Peyer's patch (tissue), 4 donors: Measurements from ENCODE around the gene PTX4.
"Not testable (repeated sequence)": the region's sequence is repeated elsewhere in the genome, so short reads cannot be mapped to it uniquely, and the experiment has no call there.

Experiments
- POLR2A ChIP-seq, 2 donors: fragments of 450-650 bp; IDR thresholded peaks; one replicate each; pipeline ENCODE4 v1.5.1; 2017; ENCODE audit warnings: antibody characterized with exemption in 2 of 2, mild to moderate bottlenecking in 2 of 2, moderate library complexity in 2 of 2
- TF ChIP-seq, protein P1 (sequence below), 6 experiments: fragments of 450-650 bp in 4 of 6; fragments of 200-600 bp in 2 of 6; sonication (generic) in 1 of 6; IDR thresholded peaks; one replicate each; pipeline ENCODE4 v1.5.1; 2017 to 2019; ENCODE audit warnings: antibody characterized with exemption in 6 of 6, mild to moderate bottlenecking in 3 of 6, moderate library complexity in 1 of 6

GRCh38 chr16:1469141-1469540 lies 19.6 kb downstream of the PTX4 start:
- TF ChIP-seq, protein P1, sequence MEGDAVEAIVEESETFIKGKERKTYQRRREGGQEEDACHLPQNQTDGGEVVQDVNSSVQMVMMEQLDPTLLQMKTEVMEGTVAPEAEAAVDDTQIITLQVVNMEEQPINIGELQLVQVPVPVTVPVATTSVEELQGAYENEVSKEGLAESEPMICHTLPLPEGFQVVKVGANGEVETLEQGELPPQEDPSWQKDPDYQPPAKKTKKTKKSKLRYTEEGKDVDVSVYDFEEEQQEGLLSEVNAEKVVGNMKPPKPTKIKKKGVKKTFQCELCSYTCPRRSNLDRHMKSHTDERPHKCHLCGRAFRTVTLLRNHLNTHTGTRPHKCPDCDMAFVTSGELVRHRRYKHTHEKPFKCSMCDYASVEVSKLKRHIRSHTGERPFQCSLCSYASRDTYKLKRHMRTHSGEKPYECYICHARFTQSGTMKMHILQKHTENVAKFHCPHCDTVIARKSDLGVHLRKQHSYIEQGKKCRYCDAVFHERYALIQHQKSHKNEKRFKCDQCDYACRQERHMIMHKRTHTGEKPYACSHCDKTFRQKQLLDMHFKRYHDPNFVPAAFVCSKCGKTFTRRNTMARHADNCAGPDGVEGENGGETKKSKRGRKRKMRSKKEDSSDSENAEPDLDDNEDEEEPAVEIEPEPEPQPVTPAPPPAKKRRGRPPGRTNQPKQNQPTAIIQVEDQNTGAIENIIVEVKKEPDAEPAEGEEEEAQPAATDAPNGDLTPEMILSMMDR (IDR thresholded peaks at IDR 0.05), result not testable (repeated sequence)
- not testable (repeated sequence) for TF ChIP-seq POLR2A (IDR thresholded peaks at IDR 0.05)
